UCSD-AML1 (cell line): ENCODE measurements around the gene ZACN.
A peak's percentile ranks its signal among the peaks of the same experiment; 100 is the strongest.
"Not testable (repeated sequence)": the region's sequence is repeated elsewhere in the genome, so short reads cannot be mapped to it uniquely, and the experiment has no call there.

ENCODE experiments used
- DNase-seq: peaks from one replicate; lab custom pipeline; 2025; ENCODE audit not compliant: unreplicated experiment; lab: John Stamatoyannopoulos, UW

The ZACN gene

DNA sequence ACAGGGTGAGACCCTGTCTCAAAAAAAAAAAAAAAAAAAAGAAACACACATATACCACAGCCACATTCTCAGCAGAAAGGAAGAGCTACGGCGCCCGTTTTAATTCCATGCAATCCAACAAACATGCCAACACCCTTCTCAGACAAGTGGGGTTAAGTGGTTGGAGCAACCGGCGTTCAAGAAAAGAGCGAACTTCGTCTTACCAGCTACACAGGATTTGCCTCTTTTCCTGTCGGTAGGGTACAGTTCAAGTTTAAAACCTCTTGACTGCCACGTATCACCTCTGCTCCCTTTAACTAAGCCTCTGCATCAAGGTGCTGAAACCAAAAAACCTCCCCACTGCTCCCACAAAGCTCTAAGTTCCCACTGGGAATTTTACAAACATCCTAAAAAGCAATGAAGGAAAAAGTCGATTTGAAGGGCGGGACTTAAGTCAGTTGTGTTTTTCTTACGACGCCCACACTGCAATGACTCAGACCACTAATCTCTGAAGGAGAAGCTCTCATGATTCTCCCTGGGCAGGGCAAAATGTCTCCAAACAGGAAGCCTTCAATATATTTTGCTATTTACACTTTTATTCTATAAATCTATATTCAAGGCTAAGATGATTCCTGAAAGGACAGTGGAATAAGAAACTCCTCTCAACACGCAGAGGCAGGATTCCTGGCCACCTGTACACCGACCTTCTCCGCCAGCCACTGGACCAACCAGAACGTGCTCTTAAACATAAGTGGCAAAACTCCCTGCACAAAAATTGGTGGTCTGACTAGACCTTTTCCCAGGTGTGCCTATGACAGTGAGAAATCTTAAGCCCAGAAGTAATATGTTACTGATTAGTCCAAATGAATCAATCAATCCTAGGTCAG is 25.5 kb upstream of the ZACN start:
- no peak for DNase-seq

DNA sequence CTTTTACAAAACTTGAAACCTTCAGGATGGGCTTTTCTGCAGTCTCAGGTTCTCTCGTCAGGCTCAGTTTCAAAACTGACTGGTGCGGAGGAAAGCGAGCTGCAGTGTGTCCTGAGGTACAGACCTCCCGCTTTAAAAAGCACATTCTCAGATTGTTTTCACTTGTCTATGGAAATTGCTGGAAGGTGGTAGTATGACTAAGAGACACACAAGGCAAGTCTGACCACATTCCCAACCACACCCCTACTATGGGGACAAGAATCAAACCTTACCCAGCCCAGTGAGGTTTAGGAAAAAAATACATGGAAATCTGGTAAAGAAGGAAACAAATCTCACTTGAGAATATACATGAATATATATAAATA is 24.9 kb upstream of the ZACN start:
- DNase-seq: no peak

DNA sequence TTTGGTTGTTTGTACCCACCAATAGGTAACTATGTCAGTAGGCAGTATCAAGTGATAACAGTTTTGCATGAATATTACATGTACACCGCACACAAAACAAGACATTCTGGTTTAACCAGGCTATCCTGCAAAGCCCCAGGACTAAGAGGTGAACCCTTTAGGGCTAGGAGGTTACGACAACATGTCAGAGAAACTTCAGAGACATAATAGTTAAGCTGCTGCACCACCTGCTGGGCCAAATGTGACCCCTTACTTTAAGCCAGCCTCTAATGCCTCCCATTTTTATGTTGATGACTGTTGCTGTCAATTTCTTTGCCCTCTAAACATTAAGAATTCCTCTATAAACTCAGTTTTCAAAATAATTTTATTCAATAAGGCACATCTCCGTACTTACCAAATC is 22.1 kb upstream of the ZACN start:
- no peak for DNase-seq

DNA sequence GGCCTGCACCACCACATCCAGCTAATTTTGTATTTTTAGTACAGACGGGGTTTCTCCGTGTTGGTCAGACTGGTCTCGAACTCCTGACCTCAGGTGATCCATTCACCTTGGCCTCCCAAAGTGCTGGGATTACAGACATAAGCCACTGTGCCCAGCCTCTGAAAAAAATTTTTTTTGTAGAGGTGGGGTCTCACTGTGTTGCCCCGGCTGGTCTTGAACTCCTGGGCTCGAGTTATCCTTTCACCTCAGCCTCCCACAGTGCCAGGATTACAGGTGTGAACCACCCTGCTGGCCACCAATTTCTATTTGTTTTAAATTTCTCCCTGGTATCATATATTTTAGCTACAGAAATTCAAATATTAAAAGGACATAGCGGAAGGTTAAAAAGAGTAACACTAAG is 20.7 kb upstream of the ZACN start:
- DNase-seq: not testable (repeated sequence)

DNA sequence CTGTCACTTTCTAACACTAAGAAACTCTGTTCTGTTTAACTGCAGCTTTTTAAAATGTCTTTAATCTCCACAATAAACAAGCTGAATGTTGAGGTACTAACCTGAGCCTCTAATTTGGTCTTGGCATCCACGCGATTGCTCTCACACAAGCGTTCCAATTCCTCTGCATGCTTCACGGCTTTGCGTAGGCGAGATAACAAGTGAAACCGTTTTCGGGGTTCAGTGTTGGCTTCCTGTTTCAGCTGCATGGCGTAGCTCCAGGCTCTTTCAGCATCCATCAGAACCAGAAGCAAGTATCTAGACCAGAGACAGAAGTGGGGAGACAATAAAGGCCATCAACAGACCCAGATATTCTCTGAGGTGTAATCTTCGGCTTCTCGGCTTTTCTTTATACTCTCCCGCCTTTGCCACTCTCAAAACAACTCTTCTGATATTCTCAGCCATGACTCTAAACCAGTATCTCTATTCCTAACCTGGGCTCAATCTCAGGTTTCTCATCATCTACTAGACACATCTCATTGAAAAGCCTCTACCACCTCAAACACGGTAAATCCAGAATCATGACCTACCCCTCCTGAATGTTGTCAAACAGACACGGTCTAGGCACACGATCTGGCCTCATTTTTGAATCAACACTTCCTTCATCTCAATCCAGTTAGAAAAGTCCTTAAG is 15.0 kb upstream of the ZACN start:
- no peak for DNase-seq

DNA sequence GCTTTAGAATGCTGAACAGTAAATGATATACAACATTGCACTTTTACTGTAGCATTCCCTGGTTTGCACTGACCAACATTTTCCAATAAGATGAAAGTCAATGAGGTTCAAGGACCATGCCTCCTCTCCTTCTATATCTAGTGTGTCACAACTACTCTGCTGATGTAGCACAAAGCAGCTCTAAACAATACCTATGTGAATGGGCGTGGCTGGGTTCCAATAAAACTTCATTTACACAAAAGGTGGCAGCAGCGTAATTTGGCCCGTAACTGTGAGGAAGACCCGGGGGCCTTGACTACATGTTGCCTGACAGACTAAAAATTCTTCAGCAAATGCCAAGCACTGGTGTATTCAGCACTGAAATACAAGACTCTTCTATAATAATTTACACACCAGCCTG is 13.2 kb upstream of the ZACN start:
- no peak for DNase-seq

DNA sequence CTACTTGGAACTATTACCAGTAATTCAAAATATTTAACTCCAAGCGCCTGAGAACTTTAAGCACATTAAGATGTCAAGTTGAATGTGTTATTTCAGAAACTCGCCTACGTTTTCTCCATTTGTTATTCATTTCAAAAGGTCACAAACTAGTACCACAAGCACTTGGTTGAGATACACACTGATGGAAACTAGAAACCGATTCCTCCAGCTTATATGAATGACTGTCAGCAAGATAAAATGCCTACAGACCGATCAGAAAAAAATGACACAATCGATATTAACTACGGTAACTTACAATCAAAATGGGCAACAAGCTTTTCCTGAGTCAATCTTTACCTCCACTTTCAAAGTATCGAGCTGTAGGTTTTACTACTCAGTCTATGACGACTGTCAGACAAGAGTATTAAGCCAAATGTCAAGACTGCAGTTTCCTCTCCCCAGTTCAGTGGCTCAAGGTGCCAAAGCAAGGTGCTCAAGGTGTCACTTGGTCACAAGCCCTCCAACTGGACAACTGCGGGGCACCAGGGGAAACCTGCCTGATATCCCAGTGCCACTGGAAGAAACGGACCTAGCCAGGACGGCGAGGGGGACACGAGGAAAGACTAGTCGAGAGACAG is 7.3 kb upstream of the ZACN start:
- no peak for DNase-seq

DNA sequence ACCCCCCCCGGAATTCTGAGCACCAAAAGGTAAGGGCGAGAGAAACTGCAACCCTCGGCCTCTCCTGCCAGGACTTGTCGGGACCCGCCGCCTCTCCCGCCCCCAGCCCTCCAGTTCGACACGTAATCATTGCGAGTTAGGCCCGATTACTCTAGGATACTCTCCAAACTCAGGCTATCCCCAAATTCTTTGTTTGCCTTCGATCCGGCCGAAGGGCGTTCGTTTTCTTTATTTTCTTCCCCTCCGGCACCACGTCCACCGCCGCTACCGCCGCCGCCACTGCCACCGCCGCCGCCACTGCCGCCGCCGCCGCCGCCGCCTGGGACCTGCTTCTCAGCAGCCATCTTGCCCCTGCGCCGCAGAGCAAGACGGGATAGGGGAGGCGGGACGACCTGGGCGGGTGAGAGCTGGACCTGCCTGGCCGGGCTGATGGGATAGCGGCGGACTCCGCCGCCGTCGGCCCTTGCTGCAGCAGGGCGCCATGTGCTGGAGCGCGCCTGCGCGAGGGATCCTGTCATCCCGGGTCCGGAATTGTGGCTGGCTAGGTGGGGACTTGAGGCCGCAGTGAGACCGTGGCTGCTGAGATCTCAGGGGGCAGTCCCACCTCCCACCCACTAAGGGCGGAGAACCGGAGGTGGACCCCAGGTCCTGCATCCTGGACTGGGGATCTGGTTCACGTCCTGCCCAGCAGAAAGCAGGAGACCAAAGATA is 6.7 kb upstream of the ZACN start, which contains the start of gene SRP68:
Gene SRP68 (minus strand): TSS at position 370 of the 711 bp plus-strand sequence. CDS start 26 bp downstream, at position 344.
- peak; percentile 92 for DNase-seq

DNA sequence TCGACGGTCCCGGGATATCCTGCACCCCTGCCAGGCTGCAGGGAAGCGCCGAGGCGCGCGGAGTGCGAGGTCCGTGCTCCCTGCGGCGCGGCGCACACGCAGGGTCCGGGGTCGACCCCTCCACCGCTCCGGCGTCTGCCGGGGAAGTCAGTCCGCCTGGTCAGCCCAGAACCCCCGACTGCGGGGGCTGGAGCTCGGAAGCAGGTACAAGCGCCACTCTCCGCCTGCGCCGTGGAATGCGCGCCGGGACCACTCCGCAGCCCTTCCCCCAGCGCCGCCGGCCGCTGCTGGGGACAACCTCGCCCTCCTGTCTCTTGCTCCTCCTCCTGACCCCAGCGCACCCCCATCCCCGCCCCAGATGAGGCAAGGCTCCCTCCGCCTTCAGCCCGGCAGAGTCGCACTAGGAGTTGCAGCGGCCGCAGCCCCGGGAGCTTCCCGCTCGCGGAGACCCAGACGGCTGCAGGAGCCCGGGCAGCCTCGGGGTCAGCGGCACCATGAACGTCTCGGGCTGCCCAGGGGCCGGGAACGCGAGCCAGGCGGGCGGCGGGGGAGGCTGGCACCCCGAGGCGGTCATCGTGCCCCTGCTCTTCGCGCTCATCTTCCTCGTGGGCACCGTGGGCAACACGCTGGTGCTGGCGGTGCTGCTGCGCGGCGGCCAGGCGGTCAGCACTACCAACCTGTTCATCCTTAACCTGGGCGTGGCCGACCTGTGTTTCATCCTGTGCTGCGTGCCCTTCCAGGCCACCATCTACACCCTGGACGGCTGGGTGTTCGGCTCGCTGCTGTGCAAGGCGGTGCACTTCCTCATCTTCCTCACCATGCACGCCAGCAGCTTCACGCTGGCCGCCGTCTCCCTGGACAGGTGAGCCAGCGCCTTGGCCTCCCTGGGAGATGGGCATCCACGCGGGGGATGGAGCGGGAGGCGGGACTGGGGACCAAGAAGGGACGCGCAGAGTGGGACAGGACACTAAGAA is 4.3 kb upstream of the ZACN start, which contains the start of gene GALR2:
Gene GALR2 (plus strand): TSS at position 392 of the 974 bp plus-strand sequence. CDS start 103 bp downstream, at position 495.
- no peak for DNase-seq

DNA sequence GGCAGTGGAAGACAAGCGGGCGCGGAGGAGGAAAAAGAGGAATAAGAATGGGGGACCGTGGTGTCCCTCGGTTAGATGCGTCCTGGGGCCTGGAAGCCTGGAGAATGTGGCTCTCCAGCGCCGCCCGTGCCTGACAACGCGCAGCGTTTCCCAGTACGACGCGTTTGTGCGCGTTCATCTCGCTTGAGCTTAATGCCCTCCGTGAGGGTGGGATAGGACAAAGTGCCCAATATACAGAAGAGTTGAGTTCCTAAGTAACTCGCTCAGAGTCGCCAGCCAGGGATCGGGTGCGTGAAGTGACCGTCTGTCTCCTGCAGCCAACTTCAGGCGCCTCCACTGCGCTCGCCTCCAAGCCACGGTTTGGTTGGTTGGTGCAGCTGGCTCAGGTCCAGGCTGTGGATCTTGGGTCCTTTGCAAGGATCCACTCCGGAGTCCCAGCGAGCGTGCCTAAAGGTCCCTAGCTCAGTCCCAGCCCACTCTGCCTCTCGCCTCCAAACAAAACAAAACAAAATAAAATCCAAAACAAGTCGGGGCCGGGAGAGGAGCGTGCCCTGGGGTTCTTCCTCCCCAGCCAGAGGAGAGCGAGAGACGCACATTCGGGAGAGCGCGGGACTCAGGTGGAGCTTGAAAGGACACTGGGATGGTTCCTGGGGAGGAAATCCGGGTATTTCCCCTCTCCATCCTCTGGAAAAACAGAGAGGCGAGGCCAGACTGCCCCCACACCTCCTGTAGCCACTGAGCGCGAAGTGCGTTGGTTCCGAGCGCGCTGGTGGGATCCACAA is 3.4 kb upstream of the ZACN start:
- no peak for DNase-seq

DNA sequence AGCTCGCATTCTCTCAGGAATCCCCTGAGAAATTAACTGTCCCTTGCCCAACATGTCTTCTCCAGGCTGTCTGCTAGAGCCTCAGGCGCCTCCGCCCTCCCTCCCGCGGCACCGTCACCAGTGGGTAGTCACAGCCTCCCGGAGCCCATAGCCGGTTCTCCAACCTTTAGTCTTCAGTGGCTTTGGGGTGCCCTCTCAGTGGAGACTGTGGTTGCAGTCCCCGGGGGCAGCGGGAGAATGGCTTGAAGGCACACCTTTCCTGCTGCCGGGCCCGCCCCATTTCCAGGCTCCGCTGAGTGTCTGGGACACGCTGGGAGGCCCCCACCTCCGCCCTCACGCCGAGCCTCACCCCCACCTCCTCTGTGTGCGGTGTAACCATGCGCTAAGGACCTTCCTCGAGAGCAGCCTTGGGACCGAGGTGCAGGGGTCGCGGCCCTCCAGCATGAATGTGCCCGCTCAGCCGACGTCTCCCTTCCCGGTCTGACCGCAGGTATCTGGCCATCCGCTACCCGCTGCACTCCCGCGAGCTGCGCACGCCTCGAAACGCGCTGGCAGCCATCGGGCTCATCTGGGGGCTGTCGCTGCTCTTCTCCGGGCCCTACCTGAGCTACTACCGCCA is 2.7 kb upstream of the ZACN start:
- DNase-seq: no peak

DNA sequence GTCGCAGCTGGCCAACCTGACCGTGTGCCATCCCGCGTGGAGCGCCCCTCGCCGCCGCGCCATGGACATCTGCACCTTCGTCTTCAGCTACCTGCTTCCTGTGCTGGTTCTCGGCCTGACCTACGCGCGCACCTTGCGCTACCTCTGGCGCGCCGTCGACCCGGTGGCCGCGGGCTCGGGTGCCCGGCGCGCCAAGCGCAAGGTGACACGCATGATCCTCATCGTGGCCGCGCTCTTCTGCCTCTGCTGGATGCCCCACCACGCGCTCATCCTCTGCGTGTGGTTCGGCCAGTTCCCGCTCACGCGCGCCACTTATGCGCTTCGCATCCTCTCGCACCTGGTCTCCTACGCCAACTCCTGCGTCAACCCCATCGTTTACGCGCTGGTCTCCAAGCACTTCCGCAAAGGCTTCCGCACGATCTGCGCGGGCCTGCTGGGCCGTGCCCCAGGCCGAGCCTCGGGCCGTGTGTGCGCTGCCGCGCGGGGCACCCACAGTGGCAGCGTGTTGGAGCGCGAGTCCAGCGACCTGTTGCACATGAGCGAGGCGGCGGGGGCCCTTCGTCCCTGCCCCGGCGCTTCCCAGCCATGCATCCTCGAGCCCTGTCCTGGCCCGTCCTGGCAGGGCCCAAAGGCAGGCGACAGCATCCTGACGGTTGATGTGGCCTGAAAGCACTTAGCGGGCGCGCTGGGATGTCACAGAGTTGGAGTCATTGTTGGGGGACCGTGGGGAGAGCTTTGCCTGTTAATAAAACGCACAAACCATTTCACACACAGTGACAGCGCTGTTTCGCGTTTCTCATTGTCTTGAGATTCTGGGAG is 2.0 kb upstream of the ZACN start:
- DNase-seq: no peak

DNA sequence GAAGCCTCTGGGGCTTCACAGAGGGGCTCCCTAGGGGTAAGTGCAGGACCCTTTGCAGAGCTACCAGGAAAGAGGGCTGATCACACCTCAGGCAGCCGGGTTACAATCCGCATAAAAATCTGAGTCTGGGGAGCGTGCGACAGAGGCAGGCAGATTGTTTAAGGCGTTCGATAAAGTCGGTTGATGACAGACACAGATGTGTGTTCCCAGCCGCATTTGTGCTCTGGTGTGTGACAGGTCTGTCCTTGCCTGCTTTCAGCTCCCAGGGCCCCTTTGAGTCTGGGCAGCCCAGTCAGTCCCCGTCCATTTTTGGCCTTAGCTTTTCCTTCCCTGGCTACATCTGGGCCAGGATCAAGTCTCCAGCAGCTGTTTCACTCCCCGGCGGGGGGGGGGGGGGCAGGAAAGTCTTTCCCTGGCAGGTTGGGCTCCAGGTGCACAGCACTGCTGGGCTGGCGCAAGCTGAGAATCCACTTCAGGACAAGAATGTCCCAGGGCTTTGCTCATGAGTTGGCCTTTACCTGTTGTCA is 1.3 kb upstream of the ZACN start:
- DNase-seq: no peak

DNA sequence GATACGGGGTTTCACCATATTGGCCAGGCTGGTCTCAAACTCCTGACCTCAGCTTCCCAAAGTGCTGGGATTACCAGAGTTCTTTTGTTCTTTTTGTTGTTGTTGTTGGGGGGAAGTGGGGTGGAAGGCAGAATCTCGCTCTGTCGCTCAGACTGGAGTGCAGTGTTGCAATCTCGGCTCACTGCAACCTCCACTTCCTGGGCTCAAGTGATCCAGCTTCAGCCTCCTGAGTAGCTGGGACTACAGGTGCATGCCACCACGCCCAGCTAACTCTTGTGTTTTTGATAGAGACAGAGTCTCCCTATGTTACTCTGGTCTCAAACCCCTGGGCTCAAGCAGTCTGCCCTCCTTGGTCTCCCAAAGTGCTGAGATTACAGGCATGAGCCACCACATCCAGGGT is 612 bp upstream of the ZACN start:
- not testable (repeated sequence) for DNase-seq

DNA sequence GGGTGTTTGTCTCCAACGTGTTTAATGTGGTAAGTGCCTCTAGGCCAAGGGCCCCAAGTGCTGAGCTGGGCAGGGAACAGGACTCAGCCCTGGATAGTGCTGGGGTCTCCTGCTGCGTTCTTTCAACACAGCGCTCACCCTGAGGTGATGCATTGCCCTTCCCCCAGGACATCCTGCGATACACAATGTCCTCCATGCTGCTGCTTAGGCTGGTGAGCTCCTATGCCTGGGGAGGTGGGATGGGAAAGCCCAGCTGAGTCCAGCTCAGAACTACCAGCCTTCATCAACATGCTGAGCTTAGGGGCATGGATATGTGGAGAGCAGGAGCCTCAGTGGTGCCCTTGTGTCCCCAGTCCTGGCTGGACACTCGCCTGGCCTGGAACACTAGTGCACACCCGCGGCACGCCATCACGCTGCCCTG is 563 bp downstream of the ZACN start:
- no peak for DNase-seq

DNA sequence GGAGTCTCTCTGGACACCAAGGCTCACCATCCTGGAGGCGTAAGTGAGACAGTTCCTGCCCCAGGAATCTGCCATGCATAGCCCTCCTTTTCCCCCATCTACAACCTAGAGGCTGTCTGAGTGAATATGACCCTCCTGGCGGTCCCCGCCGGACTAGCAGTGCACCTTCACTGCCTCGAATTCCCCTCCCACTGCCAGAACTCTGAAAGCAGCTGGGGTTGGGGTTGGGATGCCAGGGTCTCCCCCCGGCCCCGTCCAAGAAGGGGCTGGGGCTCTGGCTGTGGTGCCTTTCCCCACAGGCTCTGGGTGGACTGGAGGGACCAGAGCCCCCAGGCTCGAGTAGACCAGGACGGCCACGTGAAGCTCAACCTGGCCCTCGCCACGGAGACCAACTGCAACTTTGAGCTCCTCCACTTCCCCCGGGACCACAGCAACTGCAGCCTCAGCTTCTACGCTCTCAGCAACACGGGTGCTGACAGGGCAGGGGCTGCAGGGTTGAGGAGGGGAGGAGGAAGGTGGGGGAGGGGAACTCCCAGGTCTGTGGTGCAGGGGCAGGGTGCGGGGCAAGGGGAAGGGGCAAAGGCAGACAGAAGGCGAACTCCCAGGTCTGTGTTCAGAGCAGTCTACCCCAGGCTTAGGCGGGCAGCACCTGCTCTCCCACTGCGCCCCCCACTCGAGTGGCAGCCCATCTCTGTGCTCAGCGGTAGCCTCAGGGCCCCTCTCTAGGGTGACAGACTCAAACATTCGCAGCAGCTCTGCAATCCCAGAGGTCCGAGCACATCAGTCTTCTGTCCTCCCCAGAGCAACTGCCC is 1.2 kb downstream of the ZACN start:
- no peak for DNase-seq

DNA sequence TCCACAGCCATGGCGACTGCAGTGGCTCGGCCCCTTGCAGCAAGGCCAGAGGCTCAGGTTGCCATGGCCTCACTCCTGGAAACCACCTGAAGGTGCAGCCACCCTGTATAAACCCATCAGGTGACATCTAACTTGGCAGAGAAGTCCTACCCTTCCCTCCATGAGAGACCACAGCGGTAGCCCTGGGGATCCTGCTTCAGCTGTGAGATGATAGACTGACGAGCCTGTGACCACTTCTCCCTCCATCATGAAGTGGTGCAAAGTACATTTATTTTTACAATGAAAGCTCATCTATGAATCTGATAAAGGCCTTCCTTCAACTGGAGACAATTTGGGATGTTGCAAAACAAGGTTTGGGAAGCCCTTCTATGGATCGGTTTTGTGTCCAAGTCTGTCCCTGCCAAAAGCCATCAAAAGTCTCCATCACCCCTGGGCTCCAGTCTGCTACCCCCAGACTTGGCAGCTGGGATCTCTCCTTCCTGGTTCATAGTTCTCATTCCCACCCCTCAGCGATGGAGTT is 1.8 kb downstream of the ZACN start:
- DNase-seq: no peak
